Smooth muscle cell (in vitro differentiated cells): ENCODE results near the gene RNF41. TPM values are rescaled to one million over a fixed set of nuclear protein-coding genes. Genes with fewer than 3 reads are reported as not detected.

Source experiments
- DNase-seq: peaks from one replicate; lab custom pipeline; 2025; ENCODE audit not compliant: unreplicated experiment; lab: John Stamatoyannopoulos, UW
- H2AFZ ChIP-seq: fragments of 200-600 bp; sonication (generic); 2 replicates; pipeline ENCODE4 v1.6.0; 2016; ENCODE audit warnings: antibody characterized with exemption, low read depth, mild to moderate bottlenecking
- H3F3A ChIP-seq: fragments of 200-600 bp; sonication (generic); 2 replicates; pipeline ENCODE4 v1.6.0; 2017; ENCODE audit warnings: antibody characterized with exemption, low read depth
- H3K27ac ChIP-seq: fragments of 200-600 bp; sonication (generic); 2 replicates; pipeline ENCODE4 v1.5.1; 2016; ENCODE audit warnings: low read depth, mild to moderate bottlenecking
- H3K27me3 ChIP-seq: fragments of 200-600 bp; sonication (generic); 2 replicates; pipeline ENCODE4 v1.6.1; 2016; ENCODE audit warnings: low read depth, mild to moderate bottlenecking
- H3K36me3 ChIP-seq: fragments of 200-600 bp; sonication (generic); 2 replicates; pipeline ENCODE4 v1.5.1; 2016; ENCODE audit warnings: low read depth
- H3K4me1 ChIP-seq: fragments of 200-600 bp; sonication (generic); 2 replicates; pipeline ENCODE4 v1.5.1; 2016; ENCODE audit warnings: low read depth
- H3K4me2 ChIP-seq: fragments of 200-600 bp; sonication (generic); 2 replicates; pipeline ENCODE4 v1.6.0; 2016; ENCODE audit warnings: mild to moderate bottlenecking
- H3K4me3 ChIP-seq: fragments of 200-600 bp; sonication (generic); 2 replicates; pipeline ENCODE4 v1.5.1; 2016; ENCODE audit warnings: mild to moderate bottlenecking
- H3K79me2 ChIP-seq: fragments of 200-600 bp; sonication (generic); 2 replicates; pipeline ENCODE4 v1.6.0; 2016; ENCODE audit warnings: low read depth, mild to moderate bottlenecking
- H3K9ac ChIP-seq: fragments of 200-600 bp; sonication (generic); 2 replicates; pipeline ENCODE4 v1.6.0; 2016; ENCODE audit warnings: low read depth
- H3K9me3 ChIP-seq: fragments of 200-600 bp; sonication (generic); replicated peaks from 2 replicates; pipeline ENCODE4 v1.5.1; 2016; ENCODE audit warnings: low read depth
- H4K20me1 ChIP-seq: fragments of 200-600 bp; sonication (generic); 2 replicates; pipeline ENCODE4 v1.6.0; 2016; ENCODE audit warnings: low read depth
- CTCF ChIP-seq: fragments of 200-600 bp; sonication (generic); IDR thresholded peaks from 2 replicates; pipeline ENCODE4 v1.5.1; 2017; ENCODE audit warnings: borderline replicate concordance, mild to moderate bottlenecking, antibody characterized with exemption; ENCODE audit not compliant: insufficient read depth, poor library complexity, severe bottlenecking
- WGBS: methylation state at CpG from one replicate; pipeline ENCODE4 v1.1.7; 2016; ENCODE audit warnings: low lambda C conversion rate; 5-methylcytosine and 5-hydroxymethylcytosine counted together
- polyA plus RNA-seq: library from polyadenylated mRNA; unstranded; fragments of >200 nt; fragmentation: Nextera tagmentation; extraction: Ambion mirVana; gene quantifications from 2 replicates; pipeline ENCODE4 v1.2.1, GENCODE V29; 2016
- total RNA-seq: library from RNA; depleted of rRNA; stranded (reverse); fragments of >200 nt; gene quantifications from 2 replicates; pipeline ENCODE4 v1.2.3, GENCODE V29; 2014

The RNF41 gene
- total and polyA plus RNA-seq, 2 experiments from 2014 or later, result 19.4 to 46.1 TPM

- peaks cover 8% of the 10 kb centered on the region for H4K20me1 ChIP-seq
- H3K9me3 ChIP-seq, result no peaks in the 10 kb centered on the region
- H3K36me3 ChIP-seq, result no peaks in the 10 kb centered on the region
- H3K9ac ChIP-seq, result no peak overlapping the region
- no peak overlapping the region for H2AFZ ChIP-seq
- H3K27me3 ChIP-seq, result no peaks in the 10 kb centered on the region
- H3K27ac ChIP-seq, result no peak overlapping the region
- peaks cover 8% of the 10 kb centered on the region for H3F3A ChIP-seq
- peaks cover 13% of the 10 kb centered on the region for H3K79me2 ChIP-seq
- no peak overlapping the region for H3K4me2 ChIP-seq
- H3K4me3 ChIP-seq, result no peak overlapping the region
- H3K4me1 ChIP-seq, result peaks cover 7% of the 10 kb centered on the region
- DNase-seq, result no peak
- TF ChIP-seq CTCF, result no peak
Observed at GRCh38 chr12:56192582-56192981, 29.1 kb downstream of the RNF41 start.

- Histone ChIP-seq H3K4me2 (peak overlapping the region; percentile 97), H3K27me3 (no peaks in the 10 kb centered on the region), H3K4me3 (peak overlapping the region; percentile 92), H3K79me2 (peaks cover 30% of the 10 kb centered on the region), H3K9ac (no peak overlapping the region), H3K36me3 (no peaks in the 10 kb centered on the region), H2AFZ (no peak overlapping the region), H3K9me3 (no peaks in the 10 kb centered on the region), H4K20me1 (peaks cover 20% of the 10 kb centered on the region), H3F3A (peaks cover 3% of the 10 kb centered on the region), H3K4me1 (peaks cover 7% of the 10 kb centered on the region), H3K27ac (peak overlapping the region; percentile 5)
- no peak for DNase-seq
- no peak for TF ChIP-seq CTCF
- 30% methylated on average over 9 of the region's 9 CpGs for WGBS
Observed at GRCh38 chr12:56190695-56191155, 31.0 kb downstream of the RNF41 start.

- H3K79me2 ChIP-seq, result peaks cover 31% of the 10 kb centered on the region
- H2AFZ ChIP-seq, result peak overlapping the region; percentile 96
- peak overlapping the region; percentile 92 for H3K4me3 ChIP-seq
- H3K9ac ChIP-seq, result peak overlapping the region; percentile 77
- DNase-seq, result peak; percentile 69
- peak overlapping the region; percentile 75 for H3K27ac ChIP-seq
- peaks cover 3% of the 10 kb centered on the region for H3F3A ChIP-seq
- no peaks in the 10 kb centered on the region for H3K27me3 ChIP-seq
- peaks cover 20% of the 10 kb centered on the region for H4K20me1 ChIP-seq
- no peak for TF ChIP-seq CTCF
- H3K36me3 ChIP-seq, result no peaks in the 10 kb centered on the region
- no peaks in the 10 kb centered on the region for H3K9me3 ChIP-seq
- peak overlapping the region; percentile 97 for H3K4me2 ChIP-seq
- peaks cover 7% of the 10 kb centered on the region for H3K4me1 ChIP-seq
- WGBS, result 2% methylated on average over 42 of the region's 42 CpGs
Observed at GRCh38 chr12:56189918-56190694, 31.6 kb downstream of the RNF41 start.
